Subcutaneous adipose tissue (tissue), 4 donors: Measurements from ENCODE around the gene GPSM1. TPM values are rescaled to one million over a fixed set of nuclear protein-coding genes. Genes with fewer than 3 reads are reported as not detected.

Source experiments
- CTCF ChIP-seq: fragments of 450-650 bp; IDR thresholded peaks from one replicate; pipeline ENCODE4 v1.5.1; 2016; ENCODE audit warnings: low read depth, mild to moderate bottlenecking, control low read depth, antibody characterized with exemption, moderate library complexity
- total RNA-seq, 4 donors: library from RNA; depleted of rRNA; stranded (reverse); fragments of >200 nt; gene quantifications; one replicate each; pipeline ENCODE4 v1.1.0, GENCODE V29; 2016

Gene GPSM1
- total RNA-seq, 4 donors from 2014 or later: 2.1 to 5.8 (median 4.1) TPM

GRCh38 chr9:136311051-136312008, 16.0 kb upstream of the GPSM1 start:
- no peak for TF ChIP-seq CTCF

GRCh38 chr9:136312009-136312375, 15.3 kb upstream of the GPSM1 start:
- TF ChIP-seq CTCF: no peak

- TF ChIP-seq CTCF: no peak
Measured at GRCh38 chr9:136312436-136312835, 14.9 kb upstream of the GPSM1 start.

GRCh38 chr9:136313111-136314055, 14.0 kb upstream of the GPSM1 start:
- no peak for TF ChIP-seq CTCF

- no peak for TF ChIP-seq CTCF
Measured at GRCh38 chr9:136314056-136314416, 13.3 kb upstream of the GPSM1 start.

GRCh38 chr9:136314944-136315343, 12.4 kb upstream of the GPSM1 start:
- no peak for TF ChIP-seq CTCF

- no peak for TF ChIP-seq CTCF
Measured at GRCh38 chr9:136316271-136316751, 11.0 kb upstream of the GPSM1 start.
